Ishikawa (cell line): Measurements from ENCODE around the gene FHIT.

Experiments used
- CREB1 ChIP-seq: IDR thresholded peaks from 2 replicates; pipeline ENCODE4 v1.6.1; 2012; ENCODE audit warnings: low read depth
- FOXM1 ChIP-seq: IDR thresholded peaks from 2 replicates; pipeline ENCODE4 v1.6.1; 2012; ENCODE audit warnings: low read depth, borderline replicate concordance
- TAF1 ChIP-seq: IDR thresholded peaks from 2 replicates; pipeline ENCODE4 v1.6.1; 2012; ENCODE audit warnings: low read depth, mild to moderate bottlenecking
- TEAD4 ChIP-seq: IDR thresholded peaks from 2 replicates; pipeline ENCODE4 v1.6.1; 2012
- TF ChIP-seq, protein P1 (sequence below): IDR thresholded peaks from 2 replicates; pipeline ENCODE4 v1.6.1; 2012; ENCODE audit warnings: low read depth, mild to moderate bottlenecking

DNA sequence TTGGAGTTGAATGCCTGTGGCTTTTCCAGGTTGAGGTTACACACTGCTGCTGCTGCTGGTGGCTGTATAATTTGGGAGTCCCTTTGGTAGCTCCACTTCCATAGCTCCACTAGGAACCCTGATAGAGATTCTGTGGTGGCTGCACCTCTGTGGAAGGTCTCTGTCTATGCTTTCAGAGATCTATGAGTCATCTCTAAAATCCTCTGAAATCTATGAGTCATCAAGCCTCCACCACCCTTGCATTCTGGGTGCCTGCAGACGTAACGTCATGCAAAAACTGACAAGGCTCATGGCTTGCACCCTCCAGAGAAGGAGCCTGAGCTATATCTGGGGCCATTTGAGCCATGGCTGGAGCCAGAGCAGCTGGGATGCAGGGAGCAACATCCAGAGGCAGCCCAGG, 1164.4 kb downstream of the FHIT start:
- TF ChIP-seq TEAD4: no peak
- TF ChIP-seq TAF1: no peak
- no peak for TF ChIP-seq FOXM1
- no peak for TF ChIP-seq CREB1
- TF ChIP-seq, protein P1, sequence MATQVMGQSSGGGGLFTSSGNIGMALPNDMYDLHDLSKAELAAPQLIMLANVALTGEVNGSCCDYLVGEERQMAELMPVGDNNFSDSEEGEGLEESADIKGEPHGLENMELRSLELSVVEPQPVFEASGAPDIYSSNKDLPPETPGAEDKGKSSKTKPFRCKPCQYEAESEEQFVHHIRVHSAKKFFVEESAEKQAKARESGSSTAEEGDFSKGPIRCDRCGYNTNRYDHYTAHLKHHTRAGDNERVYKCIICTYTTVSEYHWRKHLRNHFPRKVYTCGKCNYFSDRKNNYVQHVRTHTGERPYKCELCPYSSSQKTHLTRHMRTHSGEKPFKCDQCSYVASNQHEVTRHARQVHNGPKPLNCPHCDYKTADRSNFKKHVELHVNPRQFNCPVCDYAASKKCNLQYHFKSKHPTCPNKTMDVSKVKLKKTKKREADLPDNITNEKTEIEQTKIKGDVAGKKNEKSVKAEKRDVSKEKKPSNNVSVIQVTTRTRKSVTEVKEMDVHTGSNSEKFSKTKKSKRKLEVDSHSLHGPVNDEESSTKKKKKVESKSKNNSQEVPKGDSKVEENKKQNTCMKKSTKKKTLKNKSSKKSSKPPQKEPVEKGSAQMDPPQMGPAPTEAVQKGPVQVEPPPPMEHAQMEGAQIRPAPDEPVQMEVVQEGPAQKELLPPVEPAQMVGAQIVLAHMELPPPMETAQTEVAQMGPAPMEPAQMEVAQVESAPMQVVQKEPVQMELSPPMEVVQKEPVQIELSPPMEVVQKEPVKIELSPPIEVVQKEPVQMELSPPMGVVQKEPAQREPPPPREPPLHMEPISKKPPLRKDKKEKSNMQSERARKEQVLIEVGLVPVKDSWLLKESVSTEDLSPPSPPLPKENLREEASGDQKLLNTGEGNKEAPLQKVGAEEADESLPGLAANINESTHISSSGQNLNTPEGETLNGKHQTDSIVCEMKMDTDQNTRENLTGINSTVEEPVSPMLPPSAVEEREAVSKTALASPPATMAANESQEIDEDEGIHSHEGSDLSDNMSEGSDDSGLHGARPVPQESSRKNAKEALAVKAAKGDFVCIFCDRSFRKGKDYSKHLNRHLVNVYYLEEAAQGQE: no peak
